NCI-H2196 treated with DMSO at 0.1 percent for 48 hours (cell line): ENCODE data around the gene MRPS34.

Experiments
- DNase-seq: peaks from one replicate; lab custom pipeline; 2025; ENCODE audit not compliant: unreplicated experiment; lab: John Stamatoyannopoulos, UW

Gene MRPS34

DNA sequence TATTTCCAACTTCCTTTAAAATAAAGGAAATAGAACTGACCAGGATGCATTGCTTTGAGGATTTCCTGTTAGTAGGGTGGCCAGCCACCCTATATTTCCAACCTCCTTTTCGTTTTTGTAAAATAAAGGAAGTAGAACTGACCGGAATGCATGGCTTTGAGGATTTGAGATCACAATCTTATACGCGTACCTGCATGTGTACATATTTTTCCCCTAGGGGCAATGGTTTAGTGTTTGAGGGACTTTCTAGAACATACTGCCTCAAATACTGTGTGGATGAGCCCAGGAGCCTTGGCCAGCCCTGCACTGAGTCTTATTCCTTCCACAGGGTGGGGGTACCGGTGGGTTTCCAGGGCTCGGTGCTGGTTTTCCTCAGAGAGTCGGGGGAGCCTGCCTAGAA is 41.3 kb downstream of the MRPS34 start:
- no peak for DNase-seq

DNA sequence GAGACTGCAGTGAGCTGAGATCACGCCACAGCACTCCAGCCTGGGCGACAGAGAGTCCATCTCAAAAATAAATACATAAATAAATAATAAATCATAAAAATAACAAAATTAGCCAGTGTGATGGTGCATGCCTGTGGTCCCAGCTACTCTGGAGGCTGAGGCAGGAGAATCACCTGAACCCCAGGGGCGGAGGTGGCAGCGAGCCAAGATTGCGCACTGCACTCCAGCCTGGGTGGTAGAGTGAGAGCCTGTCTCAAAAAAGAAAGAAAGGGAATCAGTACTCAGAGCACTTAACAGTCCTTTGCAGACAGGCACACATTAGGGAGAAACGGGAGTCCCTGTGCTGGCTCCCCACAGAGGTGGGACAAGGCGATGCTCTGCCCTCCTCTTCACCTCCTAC is 41.9 kb downstream of the MRPS34 start:
- DNase-seq: no peak

DNA sequence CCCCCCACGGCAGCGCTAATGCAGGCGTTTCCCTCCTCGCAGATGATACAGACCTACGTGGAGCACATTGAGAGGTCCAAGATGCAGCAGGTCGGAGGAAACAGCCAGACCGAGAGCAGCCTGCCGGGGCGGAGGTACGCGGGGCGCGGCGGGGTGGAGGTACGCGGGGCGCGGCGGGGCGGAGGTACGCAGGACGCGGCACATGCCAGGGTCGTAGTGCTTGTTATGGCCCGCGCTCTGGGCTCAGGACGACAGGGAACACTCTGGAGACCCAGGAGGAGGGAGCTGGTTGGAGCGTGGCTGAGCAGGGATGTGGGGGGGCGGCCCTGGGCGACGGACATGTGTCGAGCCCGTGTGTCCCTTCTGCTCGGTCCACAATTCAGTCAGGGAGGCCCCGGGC is 43.5 kb downstream of the MRPS34 start:
- no peak for DNase-seq

DNA sequence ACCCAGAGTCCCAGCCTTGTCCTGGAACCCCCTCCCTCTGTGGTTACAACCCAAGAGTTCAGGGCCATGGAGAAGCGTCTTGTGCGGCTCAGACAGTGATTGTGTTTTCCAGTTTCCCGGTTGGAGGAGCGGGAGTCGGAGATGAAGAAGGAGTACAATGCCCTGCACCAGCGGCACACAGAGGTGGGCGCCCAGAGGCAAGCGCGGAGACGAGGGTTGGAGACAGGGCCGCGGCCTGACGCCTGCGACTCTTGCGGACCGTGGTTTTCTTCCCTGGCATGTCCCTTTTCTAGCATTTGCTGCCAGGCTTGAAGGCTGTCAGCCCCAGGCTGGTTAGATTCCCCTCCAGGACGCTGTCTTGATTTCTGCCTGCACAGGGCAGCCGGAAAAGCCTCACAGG is 43.9 kb downstream of the MRPS34 start:
- DNase-seq: no peak

DNA sequence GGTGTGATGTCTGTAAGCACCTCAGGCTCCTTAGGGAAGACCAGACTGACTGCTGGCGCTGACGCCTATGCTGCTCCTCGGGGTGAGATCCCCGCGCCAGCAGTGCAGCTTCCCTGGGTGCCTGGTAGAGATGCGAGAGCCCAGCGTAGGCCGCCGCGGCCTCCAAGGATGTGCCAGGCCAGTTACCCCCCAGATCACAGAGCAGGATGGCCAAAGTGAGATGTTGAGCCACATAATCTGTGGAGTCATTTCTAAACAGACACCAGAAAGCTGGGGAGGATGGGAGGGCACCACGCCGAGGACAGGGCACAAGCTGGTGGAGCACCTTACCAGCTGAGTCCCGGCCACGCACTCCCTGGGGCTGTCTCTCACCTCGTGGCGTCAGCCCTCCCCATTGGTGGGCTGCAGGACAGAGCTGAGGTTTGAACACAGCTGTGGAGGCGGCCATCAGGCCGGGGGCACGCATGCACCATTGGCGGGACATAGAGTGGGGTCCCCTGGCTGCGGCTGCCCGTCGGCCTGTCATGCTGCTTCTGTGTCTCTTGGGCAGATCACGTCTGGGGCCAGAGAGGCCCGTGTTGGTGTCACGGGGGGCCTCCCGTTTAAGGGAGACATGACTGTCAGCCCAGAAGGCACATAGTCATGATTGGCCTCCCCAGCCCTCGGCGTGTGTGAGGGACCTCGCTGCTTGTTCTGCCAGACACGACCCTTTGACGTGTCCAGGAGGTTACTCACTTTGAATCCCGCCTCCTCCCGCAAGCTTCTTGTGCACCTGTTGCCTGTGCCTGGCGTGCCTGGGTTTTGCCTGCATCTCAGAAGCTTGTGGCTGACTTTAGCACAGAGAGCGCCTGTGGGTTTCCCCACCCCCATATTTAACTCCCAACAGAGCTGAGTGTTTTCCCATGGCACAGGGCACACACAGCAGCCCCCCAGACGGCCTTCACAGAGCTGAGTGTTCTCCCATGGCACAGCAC is 45.0 kb downstream of the MRPS34 start:
- no peak for DNase-seq

DNA sequence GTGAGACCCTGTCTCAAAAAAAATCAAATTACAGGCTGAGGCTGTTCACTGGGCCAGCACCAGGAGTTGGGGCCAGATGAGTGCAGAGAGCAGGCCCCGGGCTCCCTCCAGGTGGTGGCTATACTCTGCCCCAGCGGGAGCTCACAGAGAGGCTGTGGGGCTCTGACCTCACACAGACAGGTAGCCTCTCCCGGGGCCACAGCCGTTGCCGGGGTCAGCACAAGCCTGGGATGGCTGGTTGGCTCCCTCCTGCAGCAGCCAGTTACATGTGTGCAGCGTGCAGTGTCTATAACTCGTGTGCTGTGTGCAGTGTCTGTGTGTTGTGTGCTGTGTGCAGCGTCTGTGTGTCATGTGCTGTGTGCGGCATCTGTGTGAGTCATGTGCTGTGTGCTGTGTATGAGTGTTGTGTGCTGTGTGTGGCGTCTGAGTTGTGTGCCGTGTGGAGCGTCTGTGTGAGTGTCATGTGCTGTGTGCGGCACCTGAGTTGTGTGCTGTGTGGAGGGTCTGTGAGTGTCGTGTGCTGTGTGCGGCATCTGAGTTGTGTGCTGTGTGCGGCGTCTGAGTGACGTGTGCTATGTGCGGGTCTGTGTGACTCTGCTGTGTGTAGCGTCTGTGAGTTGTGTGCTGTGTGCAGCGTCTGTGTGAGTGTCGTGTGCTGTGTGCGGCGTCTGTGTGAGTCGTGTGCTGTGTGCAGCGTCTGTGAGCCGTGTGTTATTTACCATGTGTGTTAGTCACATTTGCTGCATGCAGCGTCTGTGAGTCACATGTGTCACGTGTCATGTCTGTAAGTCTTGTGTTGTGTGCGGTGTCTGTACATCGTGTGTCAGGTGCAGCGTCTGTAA is 46.1 kb downstream of the MRPS34 start:
- no peak for DNase-seq

DNA sequence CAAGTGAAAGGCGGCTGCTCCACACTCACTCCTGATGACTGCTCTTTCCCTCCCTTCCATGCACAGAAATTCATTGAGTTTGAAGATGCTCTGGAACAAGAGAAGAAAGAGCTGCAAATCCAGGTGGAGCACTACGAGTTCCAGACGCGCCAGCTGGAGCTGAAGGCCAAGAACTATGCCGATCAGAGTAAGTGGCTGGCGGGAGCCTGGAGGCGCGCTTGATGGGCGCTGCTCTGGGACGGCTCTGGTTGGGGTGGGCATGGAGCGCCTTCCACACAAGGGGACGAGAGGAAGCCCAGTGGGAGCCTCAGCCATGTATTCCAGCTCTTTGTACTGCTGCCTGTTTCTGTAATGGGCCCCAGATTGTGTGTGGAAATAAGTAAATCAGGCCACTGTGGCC is 48.4 kb downstream of the MRPS34 start:
- DNase-seq: no peak

DNA sequence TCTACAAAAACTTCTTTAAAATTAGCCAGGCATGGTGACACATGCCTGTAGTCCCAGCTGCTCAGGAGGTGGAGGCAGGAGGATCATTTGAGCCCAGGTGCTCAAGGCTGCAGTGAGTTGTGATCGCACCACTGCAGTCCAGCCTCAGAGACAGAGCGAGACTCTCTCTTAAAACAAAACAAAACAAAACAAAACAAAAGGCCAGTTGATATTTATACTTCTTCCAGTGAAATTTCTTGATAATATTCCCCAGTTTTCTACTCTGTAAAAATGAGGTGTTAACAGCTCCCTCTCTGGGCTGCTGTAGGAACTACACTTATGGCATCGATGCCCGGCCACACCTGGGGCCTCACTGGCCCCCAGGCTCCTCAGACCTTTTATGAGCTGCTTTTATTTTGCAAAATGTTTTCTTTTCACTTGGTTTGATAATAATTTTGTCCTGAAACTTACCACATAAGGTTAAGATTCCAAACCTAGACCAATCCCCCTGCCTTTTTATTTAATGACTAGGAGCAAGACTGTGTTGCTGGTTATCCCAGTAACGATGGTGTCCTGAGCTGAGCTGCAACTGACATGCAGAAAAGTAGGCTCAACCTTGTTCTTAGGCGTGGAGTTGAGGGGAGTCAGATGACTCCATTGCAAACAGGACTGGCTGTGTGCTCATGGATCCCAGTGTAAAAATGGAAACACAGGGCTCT is 49.3 kb downstream of the MRPS34 start:
- peak; percentile 26 for DNase-seq
